Measurements from ENCODE around the gene GFY.
"Not testable (repeated sequence)": the region's sequence is repeated elsewhere in the genome, so short reads cannot be mapped to it uniquely, and the experiment has no call there.

GFY gene

GRCh38 chr19:49462492-49462891, 37.3 kb downstream of the GFY start:
- no peak overlapping the region for H3K9ac ChIP-seq (ENCODE audit: low read depth, low read length)
- peaks cover 26% of the 10 kb centered on the region for H3K36me3 ChIP-seq (ENCODE audit: insufficient read depth, low read length)
- H3K9me3 ChIP-seq (ENCODE audit: insufficient read depth, low read depth, low read length), result no peaks in the 10 kb centered on the region
- H3K4me1 ChIP-seq (ENCODE audit: insufficient read depth, low read length), result no peaks in the 10 kb centered on the region
- H3K4me3 ChIP-seq (ENCODE audit: low read length), result no peak overlapping the region
- WGBS, result 88% methylated on average over 12 of the region's 12 CpGs
- H3K27ac ChIP-seq (ENCODE audit: low read depth, low read length), result no peak overlapping the region
- no peaks in the 10 kb centered on the region for H3K27me3 ChIP-seq (ENCODE audit: insufficient read depth, low read length)

DNA sequence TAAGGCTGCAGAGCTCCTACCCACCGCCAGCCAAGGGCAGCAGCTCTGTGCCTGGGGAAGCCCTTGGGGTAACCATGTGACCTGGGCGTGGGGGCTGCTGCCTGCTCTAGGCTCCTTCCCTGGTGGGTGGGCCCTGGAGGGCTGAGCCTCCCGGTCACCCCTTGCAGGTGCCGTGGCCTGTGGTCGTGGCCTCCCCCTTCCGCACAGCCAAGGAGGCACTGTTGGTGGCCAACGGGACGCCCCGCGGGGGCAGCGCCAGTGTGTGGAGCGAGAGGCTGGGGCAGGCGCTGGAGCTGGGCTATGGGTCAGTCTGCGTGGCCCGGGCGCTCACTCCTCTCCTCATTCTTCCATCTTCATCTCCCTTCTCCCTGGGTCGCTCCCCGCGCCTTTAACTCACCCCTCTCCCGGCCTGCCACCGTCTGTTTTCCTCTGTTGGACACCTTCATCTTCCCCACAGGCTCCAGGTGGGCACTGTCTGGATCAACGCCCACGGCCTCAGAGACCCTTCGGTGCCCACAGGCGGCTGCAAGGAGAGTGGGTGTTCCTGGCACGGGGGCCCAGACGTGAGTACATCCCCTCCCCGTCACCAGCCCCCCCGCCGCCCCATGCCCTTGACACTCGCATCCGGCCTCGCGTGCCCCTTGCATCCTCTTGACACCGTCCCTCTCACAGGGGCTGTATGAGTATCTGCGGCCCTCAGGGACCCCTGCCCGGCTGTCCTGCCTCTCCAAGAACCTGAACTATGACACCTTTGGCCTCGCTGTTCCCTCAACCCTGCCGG, 39.0 kb downstream of the GFY start:
- no peak overlapping the region for H3K27ac ChIP-seq (ENCODE audit: low read depth, low read length)
- WGBS, result 94% methylated on average over 39 of the region's 39 CpGs
- H3K9ac ChIP-seq (ENCODE audit: low read depth, low read length), result no peak overlapping the region
- no peaks in the 10 kb centered on the region for H3K27me3 ChIP-seq (ENCODE audit: insufficient read depth, low read length)
- H3K4me1 ChIP-seq (ENCODE audit: insufficient read depth, low read length), result no peaks in the 10 kb centered on the region
- H3K9me3 ChIP-seq (ENCODE audit: insufficient read depth, low read depth, low read length), result no peaks in the 10 kb centered on the region
- no peak overlapping the region for H3K4me3 ChIP-seq (ENCODE audit: low read length)
- H3K36me3 ChIP-seq (ENCODE audit: insufficient read depth, low read length), result peaks cover 24% of the 10 kb centered on the region

DNA sequence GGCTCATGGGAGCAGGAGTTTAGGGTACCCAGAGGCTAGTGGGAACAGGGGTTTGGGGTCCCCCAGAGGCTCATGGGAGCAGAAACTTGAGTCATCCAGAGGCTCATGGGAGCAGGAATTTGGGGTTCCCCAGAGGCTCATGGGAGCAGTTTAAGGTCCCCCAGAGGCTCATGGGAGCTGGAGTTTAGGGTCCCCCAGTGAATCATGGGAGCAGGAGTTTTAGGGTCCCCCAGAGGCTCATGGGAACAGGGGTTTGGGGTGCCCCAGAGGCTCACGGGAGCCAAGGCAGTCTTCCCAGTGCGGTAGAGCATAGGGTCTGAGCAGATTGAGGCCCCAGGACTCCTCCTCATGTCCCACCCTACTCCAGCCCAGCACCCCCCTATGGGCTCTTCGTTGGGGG, 40.2 kb downstream of the GFY start:
- Histone ChIP-seq H3K9me3 (ENCODE audit: insufficient read depth, low read depth, low read length) (no peaks in the 10 kb centered on the region), H3K27ac (ENCODE audit: low read depth, low read length) (no peak overlapping the region), H3K4me1 (ENCODE audit: insufficient read depth, low read length) (no peaks in the 10 kb centered on the region), H3K27me3 (ENCODE audit: insufficient read depth, low read length) (no peaks in the 10 kb centered on the region), H3K9ac (ENCODE audit: low read depth, low read length) (no peak overlapping the region), H3K36me3 (ENCODE audit: insufficient read depth, low read length) (peaks cover 21% of the 10 kb centered on the region), H3K4me3 (ENCODE audit: low read length) (no peak overlapping the region)
- 96% methylated on average over 3 of the region's 3 CpGs for WGBS

DNA sequence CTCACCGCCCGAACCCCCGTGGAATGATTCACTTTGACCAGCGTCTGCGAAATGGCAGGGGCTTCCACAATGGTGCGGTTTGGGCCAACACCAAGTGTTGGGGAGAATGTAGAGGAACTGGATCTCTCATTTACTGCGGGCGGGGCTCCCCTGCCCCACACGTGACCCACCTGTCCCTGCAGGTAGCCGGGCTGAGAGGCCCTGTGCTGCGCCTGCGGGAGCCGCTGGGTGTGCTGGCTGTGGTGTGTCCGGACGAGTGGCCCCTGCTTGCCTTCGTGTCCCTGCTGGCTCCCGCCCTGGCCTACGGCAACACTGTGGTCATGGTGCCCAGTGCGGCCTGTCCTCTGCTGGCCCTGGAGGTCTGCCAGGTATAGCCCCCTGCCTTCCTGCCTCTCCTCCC, 43.0 kb downstream of the GFY start:
- Histone ChIP-seq H3K9ac (ENCODE audit: low read depth, low read length) (no peak overlapping the region), H3K36me3 (ENCODE audit: insufficient read depth, low read length) (peaks cover 20% of the 10 kb centered on the region), H3K4me3 (ENCODE audit: low read length) (no peak overlapping the region), H3K27me3 (ENCODE audit: insufficient read depth, low read length) (no peaks in the 10 kb centered on the region), H3K27ac (ENCODE audit: low read depth, low read length) (no peak overlapping the region), H3K4me1 (ENCODE audit: insufficient read depth, low read length) (no peaks in the 10 kb centered on the region), H3K9me3 (ENCODE audit: insufficient read depth, low read depth, low read length) (no peaks in the 10 kb centered on the region)
- 91% methylated on average over 19 of the region's 19 CpGs for WGBS

- Histone ChIP-seq H3K9ac (ENCODE audit: low read depth, low read length) (no peak overlapping the region), H3K9me3 (ENCODE audit: insufficient read depth, low read depth, low read length) (no peaks in the 10 kb centered on the region), H3K27ac (ENCODE audit: low read depth, low read length) (no peak overlapping the region), H3K36me3 (ENCODE audit: insufficient read depth, low read length) (peaks cover 18% of the 10 kb centered on the region), H3K4me1 (ENCODE audit: insufficient read depth, low read length) (no peaks in the 10 kb centered on the region), H3K27me3 (ENCODE audit: insufficient read depth, low read length) (no peaks in the 10 kb centered on the region), H3K4me3 (ENCODE audit: low read length) (no peak overlapping the region)
- 81% methylated on average over 15 of the region's 15 CpGs for WGBS
Observed at GRCh38 chr19:49468746-49469447, 43.7 kb downstream of the GFY start.

- Histone ChIP-seq H3K27ac (ENCODE audit: low read depth, low read length) (no peak overlapping the region), H3K9me3 (ENCODE audit: insufficient read depth, low read depth, low read length) (no peaks in the 10 kb centered on the region), H3K9ac (ENCODE audit: low read depth, low read length) (no peak overlapping the region), H3K4me1 (ENCODE audit: insufficient read depth, low read length) (no peaks in the 10 kb centered on the region), H3K36me3 (ENCODE audit: insufficient read depth, low read length) (peaks cover 15% of the 10 kb centered on the region), H3K27me3 (ENCODE audit: insufficient read depth, low read length) (peaks cover 5% of the 10 kb centered on the region; the same call in 1 of the 2 replicates), H3K4me3 (ENCODE audit: low read length) (no peak overlapping the region)
- WGBS, result 96% methylated on average over 25 of the region's 25 CpGs
Observed at GRCh38 chr19:49469828-49470614, 44.8 kb downstream of the GFY start.

GRCh38 chr19:49470615-49470978, 45.4 kb downstream of the GFY start:
- peaks cover 11% of the 10 kb centered on the region for H3K36me3 ChIP-seq (ENCODE audit: insufficient read depth, low read length)
- H3K4me3 ChIP-seq (ENCODE audit: low read length), result no peak overlapping the region
- peaks cover 5% of the 10 kb centered on the region; the same call in 1 of the 2 replicates for H3K27me3 ChIP-seq (ENCODE audit: insufficient read depth, low read length)
- WGBS, result 95% methylated on average over 8 of the region's 8 CpGs
- no peaks in the 10 kb centered on the region for H3K9me3 ChIP-seq (ENCODE audit: insufficient read depth, low read depth, low read length)
- no peak overlapping the region for H3K27ac ChIP-seq (ENCODE audit: low read depth, low read length)
- H3K9ac ChIP-seq (ENCODE audit: low read depth, low read length), result no peak overlapping the region
- no peaks in the 10 kb centered on the region for H3K4me1 ChIP-seq (ENCODE audit: insufficient read depth, low read length)

DNA sequence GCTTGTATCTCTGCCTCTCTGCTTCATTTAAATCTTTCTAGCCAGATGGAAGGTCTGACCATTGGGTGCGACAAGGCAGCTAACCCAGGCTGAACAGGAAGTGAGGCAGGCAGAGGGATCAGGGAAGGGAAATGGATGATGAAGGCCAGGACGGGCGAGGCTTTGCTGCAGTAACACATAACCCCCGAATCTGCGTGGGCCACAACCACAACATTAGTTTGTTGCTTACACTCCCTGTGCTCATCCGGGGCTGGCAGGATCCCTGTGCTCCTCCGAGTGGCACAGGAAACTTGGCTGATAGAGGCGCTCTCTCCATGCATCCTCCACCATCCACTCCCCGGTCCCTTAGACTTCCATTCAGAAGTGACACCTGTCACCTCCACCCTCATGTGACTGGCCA, 47.7 kb downstream of the GFY start:
- Histone ChIP-seq H3K27me3 (ENCODE audit: insufficient read depth, low read length) (peaks cover 5% of the 10 kb centered on the region; the same call in 1 of the 2 replicates), H3K4me1 (ENCODE audit: insufficient read depth, low read length) (no peaks in the 10 kb centered on the region), H3K9me3 (ENCODE audit: insufficient read depth, low read depth, low read length) (no peaks in the 10 kb centered on the region), H3K36me3 (ENCODE audit: insufficient read depth, low read length) (peaks cover 7% of the 10 kb centered on the region; the same call in 1 of the 2 replicates), H3K27ac (ENCODE audit: low read depth, low read length) (no peak overlapping the region), H3K9ac (ENCODE audit: low read depth, low read length) (no peak overlapping the region), H3K4me3 (ENCODE audit: low read length) (no peak overlapping the region)
- 89% methylated on average over 9 of the region's 9 CpGs for WGBS

DNA sequence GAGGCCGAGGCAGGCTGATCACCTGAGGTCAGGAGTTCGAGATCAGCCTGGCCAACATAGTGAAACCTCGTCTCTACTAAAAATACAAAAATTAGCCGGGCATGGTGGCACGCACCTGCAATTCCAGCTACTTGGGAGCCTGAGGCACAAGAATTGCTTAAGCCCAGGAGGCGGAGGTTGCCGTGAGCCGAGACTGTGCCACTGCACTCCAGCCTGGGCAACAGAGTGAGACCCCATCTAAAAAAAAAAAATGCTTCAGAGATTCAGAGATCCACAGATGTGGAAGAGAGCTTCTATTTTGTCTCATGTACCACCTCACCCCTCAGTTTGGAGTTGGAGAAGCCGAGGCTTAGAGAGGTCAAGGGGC, 48.3 kb downstream of the GFY start:
- WGBS, result 90% methylated on average over 9 of the region's 9 CpGs
- not testable (repeated sequence) for H3K4me1 ChIP-seq (ENCODE audit: insufficient read depth, low read length); H3K9ac ChIP-seq (ENCODE audit: low read depth, low read length)

GRCh38 chr19:49473868-49474541, 48.8 kb downstream of the GFY start, which contains the start of gene FLT3LG:
TSS of gene FLT3LG (plus strand) at chr19:49474215. CDS start at chr19:49474640, 425 bp downstream.
- peaks cover 7% of the 10 kb centered on the region; the same call in 1 of the 2 replicates for H3K36me3 ChIP-seq (ENCODE audit: insufficient read depth, low read length)
- no peaks in the 10 kb centered on the region for H3K9me3 ChIP-seq (ENCODE audit: insufficient read depth, low read depth, low read length)
- H3K27me3 ChIP-seq (ENCODE audit: insufficient read depth, low read length), result peaks cover 5% of the 10 kb centered on the region; the same call in 1 of the 2 replicates
- no peaks in the 10 kb centered on the region for H3K4me1 ChIP-seq (ENCODE audit: insufficient read depth, low read length)
- 16% methylated on average over 33 of the region's 33 CpGs for WGBS
- no peak within 1 kb of the TSS for H3K27ac ChIP-seq (ENCODE audit: low read depth, low read length)
- H3K9ac ChIP-seq (ENCODE audit: low read depth, low read length), result no peak within 1 kb of the TSS
- H3K4me3 ChIP-seq (ENCODE audit: low read length), result peak within 1 kb of the TSS; percentile 44

More for the DNA sequence above, 48.3 kb downstream of the GFY start:
- H3K27me3 ChIP-seq (ENCODE audit: insufficient read depth, low read length); H3K4me3 ChIP-seq (ENCODE audit: low read length); H3K36me3 ChIP-seq (ENCODE audit: insufficient read depth, low read length); H3K27ac ChIP-seq (ENCODE audit: low read depth, low read length); H3K9me3 ChIP-seq (ENCODE audit: insufficient read depth, low read depth, low read length): not testable (repeated sequence)

Data from HUES64 (cell line).